Keratinocyte (primary cell): ENCODE results near the gene ARL3.
"Not testable (repeated sequence)": the region's sequence is repeated elsewhere in the genome, so short reads cannot be mapped to it uniquely, and the experiment has no call there.

Experiments used
- EZH2 ChIP-seq: IDR thresholded peaks from one replicate; pipeline ENCODE4 v1.6.1; 2012; ENCODE audit warnings: inconsistent platforms, mild to moderate bottlenecking, low read length, moderate library complexity
- TF ChIP-seq, protein P1 (sequence below), 3 experiments: IDR thresholded peaks in 1 of 3; conservative IDR thresholded peaks in 1 of 3; optimal IDR thresholded peaks in 1 of 3; 2 replicates in 2 of 3; 3 replicates in 1 of 3; pipeline versions ENCODE3 to v1.5.1; 2011; ENCODE audit warnings: low read length in 3 of 3, mild to moderate bottlenecking in 3 of 3, moderate library complexity in 2 of 3, control low read depth in 1 of 3, inconsistent platforms in 1 of 3; ENCODE audit not compliant: insufficient read depth in 2 of 3; ENCODE audit errors: extremely low read depth in 1 of 3

DNA sequence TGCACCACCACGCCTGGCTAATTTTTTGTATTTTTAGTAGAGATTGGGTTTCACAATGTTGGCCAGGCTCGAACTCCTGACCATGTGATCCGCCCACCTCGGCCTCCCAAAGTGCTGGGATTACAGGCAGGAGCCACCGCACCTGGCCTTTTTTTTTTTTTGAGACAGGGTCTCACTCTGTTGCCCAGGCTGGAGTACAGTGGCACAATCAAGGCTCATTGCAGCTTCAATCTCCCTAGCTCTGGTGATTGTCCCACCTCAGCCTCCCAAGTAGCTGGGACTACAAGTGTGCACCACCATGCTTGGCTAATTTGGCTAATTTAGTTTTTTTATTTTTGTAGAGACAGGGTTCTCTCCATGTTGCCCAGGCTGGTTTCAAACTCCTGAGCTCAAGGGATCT, 28.1 kb upstream of the ARL3 start:
- TF ChIP-seq, protein P1, sequence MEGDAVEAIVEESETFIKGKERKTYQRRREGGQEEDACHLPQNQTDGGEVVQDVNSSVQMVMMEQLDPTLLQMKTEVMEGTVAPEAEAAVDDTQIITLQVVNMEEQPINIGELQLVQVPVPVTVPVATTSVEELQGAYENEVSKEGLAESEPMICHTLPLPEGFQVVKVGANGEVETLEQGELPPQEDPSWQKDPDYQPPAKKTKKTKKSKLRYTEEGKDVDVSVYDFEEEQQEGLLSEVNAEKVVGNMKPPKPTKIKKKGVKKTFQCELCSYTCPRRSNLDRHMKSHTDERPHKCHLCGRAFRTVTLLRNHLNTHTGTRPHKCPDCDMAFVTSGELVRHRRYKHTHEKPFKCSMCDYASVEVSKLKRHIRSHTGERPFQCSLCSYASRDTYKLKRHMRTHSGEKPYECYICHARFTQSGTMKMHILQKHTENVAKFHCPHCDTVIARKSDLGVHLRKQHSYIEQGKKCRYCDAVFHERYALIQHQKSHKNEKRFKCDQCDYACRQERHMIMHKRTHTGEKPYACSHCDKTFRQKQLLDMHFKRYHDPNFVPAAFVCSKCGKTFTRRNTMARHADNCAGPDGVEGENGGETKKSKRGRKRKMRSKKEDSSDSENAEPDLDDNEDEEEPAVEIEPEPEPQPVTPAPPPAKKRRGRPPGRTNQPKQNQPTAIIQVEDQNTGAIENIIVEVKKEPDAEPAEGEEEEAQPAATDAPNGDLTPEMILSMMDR (optimal IDR thresholded peaks at IDR 0.05 in 1 of 3, IDR thresholded peaks at IDR 0.05 in 1 of 3, conservative IDR thresholded peaks at IDR 0.05 in 1 of 3; ENCODE audit: extremely low read depth in 1 of 3, insufficient read depth in 2 of 3, low read length in 3 of 3) = not testable (repeated sequence)
- TF ChIP-seq EZH2 = not testable (repeated sequence)
